Activated CD4-positive, alpha-beta T cell treated with anti-CD3 and anti-CD28 coated beads for 36 hours (primary cell): ENCODE results near the gene COLEC12. TPM values are rescaled to one million over a fixed set of nuclear protein-coding genes. Genes with fewer than 3 reads are reported as not detected.

Source experiments
- ATAC-seq: fragments of 200-7000 bp; cut with Tn5 transposase; one replicate; pipeline ENCODE4 v1.10.0; 2021; ENCODE audit warnings: mild to moderate bottlenecking, moderate library complexity
- CTCF ChIA-PET: fragments of 350-600 bp; sonication (Branson Sonifier 250); formaldehyde crosslinking; loops from one replicate; lab custom pipeline; 2021; ENCODE audit warnings: antibody characterized with exemption; lab: Charles Lee
- POLR2A ChIA-PET: fragments of 350-600 bp; sonication (Branson Sonifier 250); formaldehyde crosslinking; loops from one replicate; lab custom pipeline; 2021; ENCODE audit warnings: antibody characterized with exemption, inconsistent platforms; lab: Charles Lee
- DNase-seq: peaks from one replicate; pipeline ENCODE4 v3.0.0-alpha.2; 2020
- H3K27ac Mint-ChIP-seq: one replicate; pipeline ENCODE4 v1.8.0; 2021; ENCODE audit warnings: mixed read lengths
- H3K27me3 Mint-ChIP-seq: one replicate; pipeline ENCODE4 v1.8.0; 2021; ENCODE audit warnings: mixed read lengths
- H3K36me3 Mint-ChIP-seq: one replicate; pipeline ENCODE4 v1.8.0; 2021; ENCODE audit warnings: low read depth, mixed read lengths
- H3K4me1 Mint-ChIP-seq: one replicate; pipeline ENCODE4 v1.8.0; 2021; ENCODE audit warnings: mixed read lengths
- H3K4me3 Mint-ChIP-seq: one replicate; pipeline ENCODE4 v1.8.0; 2021; ENCODE audit warnings: mild to moderate bottlenecking, moderate library complexity, mixed read lengths
- H3K9me3 Mint-ChIP-seq: one replicate; pipeline ENCODE4 v1.8.0; 2021; ENCODE audit warnings: low read depth, mixed read lengths
- intact Hi-C, 2 experiments: fragments of 100-400 bp; cut with DNase I in 1 of 2; cut with micrococcal nuclease in 1 of 2; formaldehyde crosslinking; loops; one replicate each; pipeline versions ENCODE4 v1.14.2 to v1.15.1; 2022 to 2024; cut with DNase I, micrococcal nuclease
- total RNA-seq, 2 experiments: library from RNA; stranded (reverse); gene quantifications; one replicate each; pipeline ENCODE4 v1.2.3, GENCODE V29; 2021

Gene COLEC12
- total RNA-seq, 2 experiments from 2014 or later, result not detected

DNA sequence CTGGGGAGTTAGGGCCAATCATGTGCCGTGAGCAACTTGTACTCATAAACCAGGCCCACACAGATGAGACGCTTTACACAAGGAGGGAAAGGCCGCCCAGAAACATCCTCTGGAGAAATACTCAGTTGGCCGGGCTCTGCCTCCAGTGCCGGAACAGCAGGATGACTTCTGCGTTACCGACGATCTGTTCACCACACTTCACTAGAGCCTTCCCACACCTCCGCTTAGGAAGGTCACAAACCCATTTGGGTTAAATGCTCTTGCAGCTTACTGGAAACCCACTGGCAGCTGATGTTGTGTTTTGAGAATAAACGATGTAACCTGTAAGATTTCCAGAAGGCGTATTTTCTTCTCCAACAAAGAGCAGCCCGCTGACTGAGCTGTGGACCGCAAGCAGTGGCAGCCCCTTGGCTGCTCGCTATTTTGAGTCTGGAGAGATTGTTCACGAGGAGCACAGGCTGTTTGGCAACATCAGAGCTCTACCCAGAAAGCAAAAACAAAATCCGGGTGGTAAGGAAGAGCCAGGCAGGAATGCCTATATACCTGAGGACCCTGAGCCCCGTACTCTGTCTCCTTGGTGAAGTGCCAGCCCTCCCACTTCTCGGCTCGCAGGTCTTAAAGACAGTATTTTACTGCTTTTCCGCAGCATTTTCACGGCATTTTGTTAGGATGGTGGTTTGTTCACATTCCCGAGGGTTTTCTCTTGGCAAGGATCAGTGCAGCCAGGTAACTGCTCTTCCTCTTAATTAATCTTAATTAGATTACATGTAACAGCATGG lies 44.0 kb downstream of the COLEC12 start:
- Mint-ChIP-seq H3K4me3 (no peak overlapping the region), H3K4me1 (no peaks in the 10 kb centered on the region), H3K27ac (no peak overlapping the region), H3K27me3 (peaks cover 10% of the 10 kb centered on the region), H3K9me3 (peaks cover 1% of the 10 kb centered on the region), H3K36me3 (no peaks in the 10 kb centered on the region)
- intact Hi-C loops, result no loop called here
- ChIA-PET POLR2A (no interaction called here), CTCF (no interaction called here)
- DNase-seq (no peak), ATAC-seq (no peak)

DNA sequence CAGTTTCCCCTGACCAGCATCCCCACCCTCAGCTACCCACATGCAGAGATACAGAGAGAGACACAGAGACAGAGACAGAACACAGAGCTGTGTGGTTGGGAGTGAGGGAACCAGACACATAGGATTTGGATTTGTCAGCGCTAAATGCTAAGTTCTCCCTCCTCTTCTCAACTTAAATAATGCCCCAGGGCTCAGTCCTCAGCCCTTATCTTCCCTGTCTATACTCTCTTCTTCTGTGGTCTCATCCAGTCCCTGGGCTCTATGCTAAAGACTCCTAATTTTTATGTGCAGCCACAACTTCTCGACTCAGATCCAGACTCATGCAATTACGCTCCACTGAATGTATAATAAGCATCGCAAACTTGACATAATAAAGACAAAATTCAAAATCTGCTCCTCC lies 47.1 kb downstream of the COLEC12 start:
- ATAC-seq, result no peak
- intact Hi-C loops, result no loop called here
- DNase-seq, result no peak
- Mint-ChIP-seq H3K4me1 (no peaks in the 10 kb centered on the region), H3K27me3 (peaks cover 7% of the 10 kb centered on the region), H3K9me3 (peaks cover 9% of the 10 kb centered on the region), H3K4me3 (no peak overlapping the region), H3K27ac (no peak overlapping the region), H3K36me3 (no peaks in the 10 kb centered on the region)
- CTCF ChIA-PET, result no interaction called here
- POLR2A ChIA-PET, result no interaction called here

DNA sequence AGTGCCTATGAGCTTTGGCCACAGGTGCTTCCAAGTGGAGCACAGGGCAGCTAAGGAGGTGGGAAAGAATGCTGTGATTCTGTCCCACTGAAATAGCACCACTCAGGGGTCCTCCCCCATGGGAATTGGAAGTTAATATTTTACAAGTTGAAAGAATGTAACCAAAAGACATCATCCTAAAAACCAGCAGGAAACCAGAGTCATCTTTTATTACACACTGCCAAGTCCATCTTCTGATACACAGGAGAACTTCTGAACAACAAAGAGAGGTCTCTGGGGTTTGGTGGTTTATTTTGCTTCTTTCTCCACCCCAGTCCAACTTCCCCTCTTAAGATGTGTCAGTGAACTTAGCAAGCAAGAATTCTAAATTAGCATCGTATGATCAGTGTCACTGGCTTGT lies 47.7 kb downstream of the COLEC12 start:
- Mint-ChIP-seq H3K27me3 (peaks cover 7% of the 10 kb centered on the region), H3K4me1 (no peaks in the 10 kb centered on the region), H3K36me3 (no peaks in the 10 kb centered on the region), H3K9me3 (peaks cover 9% of the 10 kb centered on the region), H3K27ac (no peak overlapping the region), H3K4me3 (no peak overlapping the region)
- intact Hi-C loops, result no loop called here
- POLR2A ChIA-PET, result no interaction called here
- ATAC-seq, result no peak
- no peak for DNase-seq
- CTCF ChIA-PET, result interaction anchor here (0.7 kb wide), 1 partner anchor 1501 kb away, joined by 3 read pairs; no protein-coding TSS in a partner anchor

DNA sequence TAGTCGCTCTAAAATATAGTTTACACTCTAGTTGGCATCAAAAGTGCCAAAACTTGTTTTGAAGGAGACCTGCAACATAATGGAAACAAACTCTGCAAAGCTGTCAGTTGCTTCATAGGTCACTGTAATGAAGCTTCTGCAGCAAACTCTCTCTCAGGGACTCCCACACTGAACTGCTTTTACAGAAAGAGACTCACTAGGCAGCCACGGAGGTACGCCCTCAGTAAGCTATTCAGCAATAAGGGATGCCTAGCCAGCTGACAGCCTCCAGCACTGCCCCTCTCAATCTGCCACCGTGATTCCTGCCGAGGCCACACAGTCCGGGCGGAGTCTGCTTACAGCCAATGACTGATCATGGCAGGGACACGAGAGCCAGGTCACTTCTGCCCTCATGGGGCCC lies 51.1 kb downstream of the COLEC12 start:
- intact Hi-C loops, result no loop called here
- Mint-ChIP-seq H3K36me3 (no peaks in the 10 kb centered on the region), H3K9me3 (peaks cover 9% of the 10 kb centered on the region), H3K27ac (no peak overlapping the region), H3K4me3 (no peak overlapping the region), H3K27me3 (peaks cover 4% of the 10 kb centered on the region), H3K4me1 (no peaks in the 10 kb centered on the region)
- DNase-seq (no peak), ATAC-seq (no peak)
- ChIA-PET CTCF (no interaction called here), POLR2A (no interaction called here)

DNA sequence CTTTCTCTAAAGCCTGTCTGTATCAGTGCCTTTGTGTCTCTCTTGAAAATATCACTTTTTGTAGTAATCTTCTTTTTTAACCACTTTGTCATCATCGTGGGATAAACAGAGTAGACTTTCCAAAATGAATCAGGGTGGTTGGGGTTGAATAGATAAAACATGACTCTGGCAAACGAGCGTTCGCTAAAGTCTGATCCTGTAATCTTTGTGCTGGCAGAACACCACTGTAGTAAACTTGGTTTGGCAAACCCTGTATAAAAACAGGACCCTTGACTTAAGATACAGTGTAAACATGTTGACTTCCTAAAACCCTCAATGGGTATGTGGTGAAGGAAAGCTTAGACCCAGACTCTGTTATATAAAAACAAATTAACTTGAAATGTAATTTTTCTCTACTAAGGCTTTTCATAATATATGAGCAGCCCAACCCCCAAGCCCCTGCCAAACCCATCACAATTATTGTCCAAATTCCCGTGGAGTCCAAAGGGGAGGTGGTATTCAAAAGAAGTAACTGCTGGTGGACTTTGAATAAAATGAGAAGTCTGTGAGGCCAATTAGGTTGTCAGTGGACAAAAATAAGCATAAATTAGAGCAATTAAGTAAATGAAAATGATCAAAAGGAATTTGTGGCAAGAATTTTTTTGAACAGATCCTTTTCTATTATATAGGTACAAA lies 52.2 kb downstream of the COLEC12 start:
- POLR2A ChIA-PET, result no interaction called here
- DNase-seq, result no peak
- no peak for ATAC-seq

DNA sequence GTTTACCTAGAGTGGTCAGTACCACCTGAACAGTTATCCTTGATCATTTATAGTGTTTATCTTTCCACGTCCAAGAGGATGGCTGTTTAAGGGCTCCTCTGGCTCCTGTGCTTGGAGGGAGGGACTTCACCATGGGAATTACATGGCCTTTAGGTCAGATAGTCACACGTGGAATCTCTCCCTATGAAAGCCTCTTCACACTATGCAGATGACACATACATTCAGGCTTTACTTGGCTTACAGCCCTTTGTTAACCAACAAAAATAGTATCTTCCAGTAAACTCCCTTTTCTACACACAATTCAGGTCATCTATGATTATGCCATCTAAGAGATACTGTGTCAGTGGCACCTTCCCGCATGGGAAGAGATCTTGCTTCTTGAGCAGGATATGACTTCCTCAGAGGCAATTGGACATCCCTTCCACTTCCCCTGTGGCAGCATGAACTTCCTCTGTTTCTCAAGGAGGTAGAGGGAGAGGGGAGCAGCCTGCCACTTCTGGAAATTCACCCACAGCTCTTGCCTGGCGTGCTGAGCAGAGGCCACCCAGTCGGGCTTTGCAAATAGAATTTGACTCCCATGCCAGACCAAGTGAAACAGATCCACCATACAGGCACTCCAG lies 53.5 kb downstream of the COLEC12 start:
- H3K9me3 Mint-ChIP-seq, result peaks cover 7% of the 10 kb centered on the region
- H3K27me3 Mint-ChIP-seq, result peaks cover 6% of the 10 kb centered on the region
- no peak for DNase-seq
- POLR2A ChIA-PET, result no interaction called here
- H3K36me3 Mint-ChIP-seq, result no peaks in the 10 kb centered on the region
- H3K4me3 Mint-ChIP-seq, result no peak overlapping the region
- CTCF ChIA-PET, result no interaction called here
- H3K27ac Mint-ChIP-seq, result no peak overlapping the region
- no peaks in the 10 kb centered on the region for H3K4me1 Mint-ChIP-seq
- intact Hi-C loops, result no loop called here
- no peak for ATAC-seq

More for the DNA sequence above, 52.2 kb downstream of the COLEC12 start:
- Mint-ChIP-seq H3K4me3 (no peak overlapping the region), H3K9me3 (peaks cover 9% of the 10 kb centered on the region), H3K36me3 (no peaks in the 10 kb centered on the region), H3K27me3 (peaks cover 6% of the 10 kb centered on the region), H3K4me1 (no peaks in the 10 kb centered on the region), H3K27ac (no peak overlapping the region)
- intact Hi-C loops, result no loop called here
- CTCF ChIA-PET, result interaction anchor here (0.5 kb wide), 1 partner anchor 46 kb away, joined by 4 read pairs; no protein-coding TSS in a partner anchor

DNA sequence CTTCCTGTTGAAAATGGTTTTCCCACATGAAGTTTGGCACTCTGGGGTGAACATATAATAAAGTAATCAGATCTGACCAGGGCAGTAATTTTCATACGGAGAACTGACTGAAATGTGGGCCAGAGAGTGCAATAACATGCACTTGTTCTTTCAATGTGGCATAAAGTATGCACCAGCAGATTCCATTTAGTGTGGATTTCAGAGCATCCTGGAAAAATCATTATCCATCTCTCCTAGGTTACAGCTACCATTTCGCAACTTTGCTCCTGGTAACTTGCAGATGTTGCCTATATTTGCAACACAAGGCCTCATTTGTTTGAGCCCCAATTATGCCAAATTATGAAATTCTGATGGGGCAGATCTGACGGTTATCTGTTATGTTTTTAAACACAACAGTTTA lies 55.4 kb downstream of the COLEC12 start:
- Mint-ChIP-seq H3K4me1 (no peaks in the 10 kb centered on the region), H3K4me3 (no peak overlapping the region), H3K27me3 (peaks cover 6% of the 10 kb centered on the region), H3K36me3 (no peaks in the 10 kb centered on the region), H3K27ac (no peak overlapping the region), H3K9me3 (no peaks in the 10 kb centered on the region)
- ChIA-PET CTCF (no interaction called here), POLR2A (interaction anchor here (0.6 kb wide), 1 partner anchor 80 kb away, joined by 3 read pairs; no protein-coding TSS in a partner anchor)
- ATAC-seq (no peak), DNase-seq (no peak)
- intact Hi-C loops, result no loop called here

DNA sequence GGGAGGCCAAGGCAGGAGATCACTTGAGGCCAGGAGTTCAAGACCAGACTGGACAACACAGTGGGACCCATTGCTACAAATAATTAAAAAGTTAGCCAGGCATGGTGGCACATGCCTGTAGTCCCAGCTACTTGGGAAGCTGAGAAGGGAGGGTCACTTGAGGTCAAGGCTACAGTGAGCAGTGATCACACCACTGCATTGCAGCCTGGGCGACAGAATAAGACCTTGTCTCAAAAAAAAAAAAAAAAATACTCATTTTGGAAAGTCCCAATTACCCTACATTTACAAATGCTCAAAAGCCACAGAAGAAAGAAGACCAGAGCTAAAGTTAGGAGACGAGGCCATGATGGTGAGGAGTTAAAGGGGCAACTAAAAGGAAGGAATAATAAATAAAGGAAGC lies 61.9 kb downstream of the COLEC12 start:
- H3K27me3 Mint-ChIP-seq, result peaks cover 2% of the 10 kb centered on the region
- DNase-seq (no peak), ATAC-seq (no peak)
- ChIA-PET POLR2A (no interaction called here), CTCF (no interaction called here)
- H3K9me3 Mint-ChIP-seq, result no peaks in the 10 kb centered on the region
- no peak overlapping the region for H3K4me3 Mint-ChIP-seq
- no peak overlapping the region for H3K27ac Mint-ChIP-seq
- no peaks in the 10 kb centered on the region for H3K4me1 Mint-ChIP-seq
- intact Hi-C loops, result no loop called here
- no peaks in the 10 kb centered on the region for H3K36me3 Mint-ChIP-seq

DNA sequence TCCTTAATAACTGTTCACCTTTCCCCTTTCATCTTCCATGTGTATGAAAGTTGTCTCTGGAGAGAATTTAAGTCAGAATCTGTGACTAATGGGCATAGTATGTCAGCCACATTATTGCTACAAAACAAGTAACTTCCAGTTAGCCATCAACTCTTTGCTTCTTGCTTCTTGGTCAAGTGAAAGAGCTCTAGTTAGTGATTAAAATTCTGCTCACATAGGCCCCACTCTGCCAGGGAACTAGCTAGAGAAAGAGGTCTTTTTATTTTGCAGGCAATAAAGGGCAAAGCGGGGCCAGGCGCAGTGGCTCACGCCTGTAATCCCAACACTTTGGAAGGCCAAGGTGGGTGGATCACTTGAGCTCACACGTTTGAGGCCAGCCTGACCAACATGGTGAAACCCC lies 64.6 kb downstream of the COLEC12 start:
- H3K4me1 Mint-ChIP-seq, result no peaks in the 10 kb centered on the region
- POLR2A ChIA-PET, result no interaction called here
- H3K4me3 Mint-ChIP-seq, result no peak overlapping the region

DNA sequence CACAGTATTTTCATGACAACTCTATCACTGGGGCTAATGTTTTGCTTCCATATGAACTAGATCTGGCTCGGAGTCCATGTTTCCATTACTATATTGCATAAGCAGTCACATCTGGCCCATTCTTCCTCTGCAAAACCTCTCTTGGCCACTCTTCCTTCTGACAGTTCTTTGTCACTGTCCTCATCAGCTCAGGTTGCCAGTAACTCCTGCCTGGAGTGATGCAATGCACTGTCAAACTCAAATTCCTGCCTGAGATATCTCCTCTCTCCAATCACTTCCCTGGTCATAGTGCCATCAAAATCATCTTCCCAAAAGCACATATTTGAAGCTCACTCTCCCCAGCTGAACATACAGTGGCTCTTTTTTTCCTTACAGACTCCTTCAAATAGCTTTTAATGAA lies 66.1 kb downstream of the COLEC12 start:
- Mint-ChIP-seq H3K4me1 (no peaks in the 10 kb centered on the region), H3K27ac (no peak overlapping the region), H3K27me3 (peaks cover 7% of the 10 kb centered on the region), H3K4me3 (no peak overlapping the region), H3K36me3 (no peaks in the 10 kb centered on the region), H3K9me3 (no peaks in the 10 kb centered on the region)
- ChIA-PET POLR2A (no interaction called here), CTCF (no interaction called here)
- ATAC-seq (no peak), DNase-seq (no peak)
- intact Hi-C loops, result no loop called here

More for the DNA sequence above, 64.6 kb downstream of the COLEC12 start:
- no peaks in the 10 kb centered on the region for H3K36me3 Mint-ChIP-seq
- H3K27ac Mint-ChIP-seq, result no peak overlapping the region
- CTCF ChIA-PET, result no interaction called here
- no peak for DNase-seq
- H3K27me3 Mint-ChIP-seq, result peaks cover 7% of the 10 kb centered on the region
- intact Hi-C loops, result no loop called here
- ATAC-seq, result no peak
- H3K9me3 Mint-ChIP-seq, result no peaks in the 10 kb centered on the region

DNA sequence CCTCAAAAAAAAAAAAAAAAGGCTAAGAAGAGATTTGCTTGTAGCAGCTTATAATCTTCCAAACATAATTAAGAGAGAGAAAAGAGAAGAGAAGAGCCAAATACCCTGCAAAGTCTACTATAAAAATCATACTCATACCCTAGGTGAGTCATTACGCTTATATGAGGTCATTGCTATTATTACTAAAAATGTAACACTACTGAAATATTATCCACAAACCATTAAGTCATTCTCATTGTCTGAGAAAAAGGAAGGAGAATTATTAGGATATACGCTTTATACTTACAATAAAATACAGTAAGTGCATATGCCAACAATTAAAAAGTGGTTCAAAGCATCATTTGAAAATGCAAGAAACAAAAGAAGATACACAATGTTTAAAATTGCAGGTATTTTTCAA lies 66.5 kb downstream of the COLEC12 start:
- ChIA-PET CTCF (no interaction called here), POLR2A (no interaction called here)
- Mint-ChIP-seq H3K4me1 (no peaks in the 10 kb centered on the region), H3K36me3 (no peaks in the 10 kb centered on the region), H3K9me3 (no peaks in the 10 kb centered on the region), H3K27ac (no peak overlapping the region), H3K4me3 (no peak overlapping the region), H3K27me3 (peaks cover 6% of the 10 kb centered on the region)
- ATAC-seq (no peak), DNase-seq (no peak)
- intact Hi-C loops, result no loop called here

DNA sequence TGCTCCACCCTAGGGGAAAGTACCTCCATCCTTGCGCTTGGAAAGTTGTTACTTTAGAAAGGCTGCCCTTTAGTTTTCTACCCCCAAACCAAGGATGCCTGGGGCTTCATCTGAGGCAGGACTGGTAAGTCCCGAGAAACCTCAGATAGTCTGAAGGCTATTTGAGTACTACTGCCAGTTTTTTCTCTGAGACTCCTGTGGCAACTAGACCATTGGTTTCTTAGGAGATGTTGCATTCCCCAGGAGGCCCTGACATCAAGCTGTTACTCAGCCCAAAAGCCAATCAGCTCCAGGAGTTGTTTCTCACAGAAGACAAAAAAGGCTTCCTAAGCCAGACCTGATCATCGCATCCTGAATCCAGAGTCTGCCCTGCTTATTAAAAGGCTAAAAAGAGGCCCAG lies 67.2 kb downstream of the COLEC12 start:
- Mint-ChIP-seq H3K9me3 (no peaks in the 10 kb centered on the region), H3K4me3 (no peak overlapping the region), H3K27ac (no peak overlapping the region), H3K27me3 (peaks cover 6% of the 10 kb centered on the region), H3K4me1 (no peaks in the 10 kb centered on the region), H3K36me3 (no peaks in the 10 kb centered on the region)
- DNase-seq (no peak), ATAC-seq (no peak)
- POLR2A ChIA-PET, result no interaction called here
- CTCF ChIA-PET, result no interaction called here
- intact Hi-C loops, result no loop called here
